MM.1S (cell line): ENCODE results near the gene OSBPL8.

Source experiments
- DNase-seq: peaks from one replicate; pipeline ENCODE4 v3.0.0-alpha.2; 2015
- H2AFZ ChIP-seq: fragments of 300-600 bp; sonication (generic); 2 replicates; pipeline ENCODE4 v1.6.0; 2016; ENCODE audit warnings: antibody characterized with exemption, low read length
- H3F3A ChIP-seq: fragments of 300-600 bp; sonication (generic); 2 replicates; pipeline ENCODE4 v1.6.1; 2016; ENCODE audit warnings: mild to moderate bottlenecking, antibody characterized with exemption, low read length, moderate library complexity, mixed read lengths; ENCODE audit not compliant: insufficient read depth
- H3K27ac ChIP-seq: fragments of 300-600 bp; sonication (generic); 2 replicates; pipeline ENCODE4 v1.5.1; 2016; ENCODE audit warnings: mild to moderate bottlenecking, low read length
- H3K27me3 ChIP-seq: fragments of 300-600 bp; sonication (generic); replicated peaks from 2 replicates; pipeline ENCODE4 v1.6.0; 2016; ENCODE audit warnings: low read length; ENCODE audit not compliant: insufficient read depth
- H3K36me3 ChIP-seq: fragments of 300-600 bp; sonication (generic); replicated peaks from 2 replicates; pipeline ENCODE4 v1.6.1; 2016; ENCODE audit warnings: mild to moderate bottlenecking, low read length, mixed read lengths; ENCODE audit not compliant: insufficient read depth
- H3K4me1 ChIP-seq: fragments of 300-600 bp; sonication (generic); 2 replicates; pipeline ENCODE4 v1.6.1; 2016; ENCODE audit warnings: low read length, mixed read lengths
- H3K4me2 ChIP-seq: fragments of 300-600 bp; sonication (generic); 2 replicates; pipeline ENCODE4 v1.6.0; 2016; ENCODE audit warnings: low read depth, low read length
- H3K4me3 ChIP-seq: fragments of 300-600 bp; sonication (generic); 2 replicates; pipeline ENCODE4 v1.5.1; 2016; ENCODE audit warnings: low read length, mixed read lengths
- H3K79me2 ChIP-seq: fragments of 300-600 bp; sonication (generic); 2 replicates; pipeline ENCODE4 v1.6.1; 2016; ENCODE audit warnings: mixed run types, low read length, mixed read lengths
- H3K9ac ChIP-seq: fragments of 300-600 bp; sonication (generic); 2 replicates; pipeline ENCODE4 v1.6.1; 2016; ENCODE audit warnings: low read length, mixed read lengths
- H3K9me2 ChIP-seq: fragments of 300-600 bp; sonication (generic); replicated peaks from 2 replicates; pipeline ENCODE4 v1.6.1; 2016; ENCODE audit warnings: mild to moderate bottlenecking, low read length, mixed read lengths; ENCODE audit not compliant: insufficient read depth
- H3K9me3 ChIP-seq: fragments of 300-600 bp; sonication (generic); replicated peaks from 2 replicates; pipeline ENCODE4 v1.6.1; 2016; ENCODE audit warnings: mild to moderate bottlenecking, low read length, mixed read lengths; ENCODE audit not compliant: insufficient read depth
- H4K20me1 ChIP-seq: fragments of 300-600 bp; sonication (generic); 2 replicates; pipeline ENCODE4 v1.6.1; 2016; ENCODE audit warnings: mild to moderate bottlenecking, low read length, moderate library complexity, mixed read lengths; ENCODE audit not compliant: insufficient read depth
- EZH2 ChIP-seq: fragments of 300-600 bp; sonication (generic); optimal IDR thresholded peaks from 2 replicates; pipeline ENCODE3; 2017; ENCODE audit warnings: low read depth, mild to moderate bottlenecking, antibody characterized with exemption, low read length, mixed read lengths
- EZH2phosphoT487 ChIP-seq: fragments of 300-600 bp; sonication (generic); IDR thresholded peaks from 2 replicates; pipeline ENCODE4 v1.6.1; 2018; ENCODE audit warnings: antibody characterized with exemption, low read length
- TF ChIP-seq, protein P1 (sequence below): fragments of 300-600 bp; sonication (generic); IDR thresholded peaks from 2 replicates; pipeline ENCODE4 v1.5.1; 2016; ENCODE audit warnings: antibody characterized with exemption, low read length, mixed read lengths

The OSBPL8 gene

GRCh38 chr12:76446090-76446489 lies 113.5 kb downstream of the OSBPL8 start:
- Histone ChIP-seq H3K27ac (no peak overlapping the region), H3K9me3 (no peaks in the 10 kb centered on the region), H3K36me3 (no peaks in the 10 kb centered on the region), H3K9ac (no peak overlapping the region), H3K27me3 (no peaks in the 10 kb centered on the region), H3K79me2 (peaks cover 8% of the 10 kb centered on the region; the same call in 1 of the 2 replicates), H3K4me2 (no peak overlapping the region), H3K4me1 (no peaks in the 10 kb centered on the region), H3F3A (no peaks in the 10 kb centered on the region), H2AFZ (no peak overlapping the region), H4K20me1 (no peaks in the 10 kb centered on the region), H3K9me2 (no peaks in the 10 kb centered on the region), H3K4me3 (no peak overlapping the region)
- no peak for DNase-seq
- no peak for TF ChIP-seq EZH2phosphoT487
- no peak for TF ChIP-seq EZH2
- TF ChIP-seq, protein P1, sequence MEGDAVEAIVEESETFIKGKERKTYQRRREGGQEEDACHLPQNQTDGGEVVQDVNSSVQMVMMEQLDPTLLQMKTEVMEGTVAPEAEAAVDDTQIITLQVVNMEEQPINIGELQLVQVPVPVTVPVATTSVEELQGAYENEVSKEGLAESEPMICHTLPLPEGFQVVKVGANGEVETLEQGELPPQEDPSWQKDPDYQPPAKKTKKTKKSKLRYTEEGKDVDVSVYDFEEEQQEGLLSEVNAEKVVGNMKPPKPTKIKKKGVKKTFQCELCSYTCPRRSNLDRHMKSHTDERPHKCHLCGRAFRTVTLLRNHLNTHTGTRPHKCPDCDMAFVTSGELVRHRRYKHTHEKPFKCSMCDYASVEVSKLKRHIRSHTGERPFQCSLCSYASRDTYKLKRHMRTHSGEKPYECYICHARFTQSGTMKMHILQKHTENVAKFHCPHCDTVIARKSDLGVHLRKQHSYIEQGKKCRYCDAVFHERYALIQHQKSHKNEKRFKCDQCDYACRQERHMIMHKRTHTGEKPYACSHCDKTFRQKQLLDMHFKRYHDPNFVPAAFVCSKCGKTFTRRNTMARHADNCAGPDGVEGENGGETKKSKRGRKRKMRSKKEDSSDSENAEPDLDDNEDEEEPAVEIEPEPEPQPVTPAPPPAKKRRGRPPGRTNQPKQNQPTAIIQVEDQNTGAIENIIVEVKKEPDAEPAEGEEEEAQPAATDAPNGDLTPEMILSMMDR, result no peak

GRCh38 chr12:76445462-76445861 lies 114.1 kb downstream of the OSBPL8 start:
- Histone ChIP-seq H3K27ac (no peak overlapping the region), H3K4me1 (no peaks in the 10 kb centered on the region), H3K9me2 (no peaks in the 10 kb centered on the region), H3K9ac (no peak overlapping the region), H3F3A (no peaks in the 10 kb centered on the region), H3K4me2 (no peak overlapping the region), H2AFZ (no peak overlapping the region), H3K27me3 (no peaks in the 10 kb centered on the region), H3K4me3 (no peak overlapping the region), H3K79me2 (peaks cover 8% of the 10 kb centered on the region; the same call in 1 of the 2 replicates), H3K9me3 (no peaks in the 10 kb centered on the region), H3K36me3 (no peaks in the 10 kb centered on the region), H4K20me1 (no peaks in the 10 kb centered on the region)
- TF ChIP-seq EZH2 (no peak), EZH2phosphoT487 (no peak)
- TF ChIP-seq, protein P1, result no peak
- DNase-seq, result no peak

DNA sequence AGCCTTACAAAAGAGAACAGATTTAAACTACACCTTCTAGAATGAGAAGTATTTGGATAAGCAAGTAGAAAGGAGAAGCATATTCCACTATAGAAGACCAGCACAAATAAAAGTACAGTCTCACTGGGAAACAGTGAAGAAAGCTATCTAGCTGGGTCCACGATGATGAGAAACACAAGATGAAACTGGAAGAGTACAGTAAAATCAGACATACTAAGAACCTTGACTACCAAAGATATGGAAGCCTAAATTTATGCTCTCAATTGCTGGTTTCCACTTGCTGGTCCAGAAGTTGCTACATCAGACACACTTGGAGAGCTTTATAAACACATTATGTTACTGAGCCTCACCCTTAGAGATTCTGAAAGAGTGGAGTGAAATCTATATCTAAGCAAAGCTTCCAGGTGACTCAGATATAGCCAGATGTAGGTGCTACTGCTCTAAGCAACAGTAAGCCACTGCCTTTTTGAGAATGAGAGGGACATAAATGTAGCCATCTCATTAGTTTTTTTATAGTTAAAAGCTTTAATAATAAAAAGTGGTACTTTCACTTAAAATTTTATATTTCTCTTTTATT lies 115.1 kb downstream of the OSBPL8 start:
- H3K27ac ChIP-seq, result no peak overlapping the region
- H4K20me1 ChIP-seq, result no peaks in the 10 kb centered on the region
- H2AFZ ChIP-seq, result no peak overlapping the region
- no peaks in the 10 kb centered on the region for H3K9me3 ChIP-seq
- H3F3A ChIP-seq, result no peaks in the 10 kb centered on the region
- H3K9me2 ChIP-seq, result no peaks in the 10 kb centered on the region
- H3K4me2 ChIP-seq, result no peak overlapping the region
- no peaks in the 10 kb centered on the region for H3K27me3 ChIP-seq
- no peaks in the 10 kb centered on the region for H3K4me1 ChIP-seq
- DNase-seq, result no peak
- peaks cover 8% of the 10 kb centered on the region; the same call in 1 of the 2 replicates for H3K79me2 ChIP-seq
- no peak for TF ChIP-seq EZH2
- TF ChIP-seq, protein P1, result no peak
- TF ChIP-seq EZH2phosphoT487, result no peak
- no peaks in the 10 kb centered on the region for H3K36me3 ChIP-seq
- H3K4me3 ChIP-seq, result no peak overlapping the region
- no peak overlapping the region for H3K9ac ChIP-seq
